Breast epithelium (tissue), 4 donors: Measurements from ENCODE around the gene PRKCI. TPM values are rescaled to one million over a fixed set of nuclear protein-coding genes. Genes with fewer than 3 reads are reported as not detected.
"Not testable (repeated sequence)": the region's sequence is repeated elsewhere in the genome, so short reads cannot be mapped to it uniquely, and the experiment has no call there.

ENCODE experiments used
- DNase-seq, 2 donors: peaks; one replicate each; pipeline ENCODE4 v3.0.0-alpha.2; 2019; ENCODE audit warnings: low spot score in 2 of 2
- H3K27ac ChIP-seq, 2 donors: fragments of 200-600 bp; sonication (generic) in 1 of 2; one replicate each; pipeline ENCODE4 v1.5.1; 2016 to 2019; ENCODE audit warnings: mild to moderate bottlenecking in 1 of 2
- H3K27me3 ChIP-seq, 2 donors: fragments of 200-600 bp; sonication (generic) in 1 of 2; one replicate each; pipeline versions ENCODE4 v1.5.1 to v1.6.0; 2017 to 2019; ENCODE audit warnings: control low read depth in 1 of 2, mild to moderate bottlenecking in 1 of 2
- H3K36me3 ChIP-seq: fragments of 200-600 bp; one replicate; pipeline ENCODE4 v1.5.1; 2019
- H3K4me1 ChIP-seq, 2 donors: fragments of 200-600 bp; sonication (generic); one replicate each; pipeline ENCODE4 v1.5.1; 2016 to 2019; ENCODE audit warnings: control low read depth in 1 of 2
- H3K4me3 ChIP-seq, 3 donors: fragments of 200-600 bp; sonication (generic); 1 replicate in 2 of 3; 2 replicates in 1 of 3; pipeline ENCODE4 v1.5.1; 2016 to 2019; ENCODE audit warnings: mild to moderate bottlenecking in 3 of 3, moderate library complexity in 2 of 3
- H3K9me3 ChIP-seq, 2 donors: fragments of 200-600 bp; sonication (generic) in 1 of 2; one replicate each; pipeline ENCODE4 v1.5.1; 2016 to 2019; ENCODE audit warnings: control low read depth in 1 of 2
- CTCF ChIP-seq, 3 donors: fragments of 450-650 bp; IDR thresholded peaks; one replicate each; pipeline ENCODE4 v1.5.1; 2016 to 2017; ENCODE audit warnings: antibody characterized with exemption in 3 of 3, mild to moderate bottlenecking in 3 of 3, moderate library complexity in 3 of 3
- POLR2A ChIP-seq: fragments of 450-650 bp; IDR thresholded peaks from one replicate; pipeline ENCODE4 v1.6.1; 2016; ENCODE audit warnings: antibody characterized with exemption, mild to moderate bottlenecking, moderate library complexity
- POLR2AphosphoS5 ChIP-seq, 3 donors: sonication (generic); formaldehyde crosslinking; IDR thresholded peaks; one replicate each; pipeline ENCODE4 v1.6.1; 2017; ENCODE audit warnings: antibody characterized with exemption in 3 of 3
- intact Hi-C: fragments of 100-400 bp; cut with DNase I; formaldehyde crosslinking; loops from one replicate; pipeline ENCODE4 v1.15.1; 2023; ENCODE audit warnings: low total_unique reads
- total RNA-seq, 3 donors: library from RNA; depleted of rRNA; stranded (reverse); fragments of >200 nt; gene quantifications; one replicate each; pipeline ENCODE4 v1.1.0, GENCODE V29; 2016

Gene PRKCI
- total RNA-seq, 3 donors from 2014 or later, result 19.4 to 68.3 (median 61.9) TPM

DNA sequence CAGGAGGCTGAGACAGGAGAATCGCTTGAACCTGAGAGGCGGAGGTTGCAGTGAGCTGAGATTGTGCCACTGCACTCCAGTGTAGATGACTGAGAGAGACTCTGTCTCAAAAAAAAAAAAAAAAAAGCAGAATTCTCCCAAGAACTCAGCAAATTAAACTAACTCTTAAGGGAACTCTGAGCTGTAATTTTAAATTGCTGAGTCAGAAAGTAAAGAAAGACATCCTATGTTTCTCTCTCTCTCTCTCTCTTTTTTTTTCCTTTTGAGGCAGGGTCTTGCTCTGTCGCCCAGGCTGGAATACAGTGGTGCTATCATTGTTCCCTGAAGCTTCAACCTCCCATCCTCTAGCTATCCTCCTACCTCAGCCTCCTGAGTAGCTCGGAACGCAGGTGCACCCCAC, 20.7 kb upstream of the PRKCI start:
- DNase-seq, result no peak
- Histone ChIP-seq H3K9me3 (no peaks in the 10 kb centered on the region), H3K4me1 (no peaks in the 10 kb centered on the region), H3K4me3 (no peak overlapping the region), H3K27ac (no peak overlapping the region), H3K27me3 (no peaks in the 10 kb centered on the region), H3K36me3 (no peaks in the 10 kb centered on the region)
- TF ChIP-seq POLR2AphosphoS5 (IDR thresholded peaks at IDR 0.05) (no peak), CTCF (IDR thresholded peaks at IDR 0.05) (no peak), POLR2A (no peak)
- intact Hi-C loops, result no loop called here

DNA sequence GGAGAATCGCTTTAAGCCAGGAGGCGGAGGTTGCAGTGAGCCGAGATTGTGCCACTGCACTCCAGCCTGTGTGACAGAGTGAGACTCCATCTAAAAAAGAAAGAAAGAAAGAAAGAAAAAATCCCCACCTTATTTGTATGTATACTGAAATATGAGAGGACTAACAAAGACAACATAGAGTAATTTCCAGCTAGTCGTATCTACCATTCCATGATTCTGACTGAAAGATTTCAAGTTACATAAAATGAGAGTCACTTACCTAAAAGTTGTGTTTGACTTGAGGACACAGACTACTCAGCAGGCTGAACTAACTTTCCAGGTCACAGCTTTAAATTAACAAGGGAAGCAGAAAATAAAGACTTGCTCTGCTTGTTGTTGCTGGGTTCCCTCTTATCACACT, 18.8 kb upstream of the PRKCI start:
- no peaks in the 10 kb centered on the region for H3K36me3 ChIP-seq
- H3K4me3 ChIP-seq, result no peak overlapping the region
- H3K9me3 ChIP-seq, result no peaks in the 10 kb centered on the region
- TF ChIP-seq CTCF (IDR thresholded peaks at IDR 0.05) (no peak), POLR2AphosphoS5 (IDR thresholded peaks at IDR 0.05) (no peak), POLR2A (no peak)
- no peaks in the 10 kb centered on the region for H3K4me1 ChIP-seq
- DNase-seq, result no peak
- intact Hi-C loops, result no loop called here
- H3K27me3 ChIP-seq, result no peaks in the 10 kb centered on the region
- no peak overlapping the region for H3K27ac ChIP-seq

DNA sequence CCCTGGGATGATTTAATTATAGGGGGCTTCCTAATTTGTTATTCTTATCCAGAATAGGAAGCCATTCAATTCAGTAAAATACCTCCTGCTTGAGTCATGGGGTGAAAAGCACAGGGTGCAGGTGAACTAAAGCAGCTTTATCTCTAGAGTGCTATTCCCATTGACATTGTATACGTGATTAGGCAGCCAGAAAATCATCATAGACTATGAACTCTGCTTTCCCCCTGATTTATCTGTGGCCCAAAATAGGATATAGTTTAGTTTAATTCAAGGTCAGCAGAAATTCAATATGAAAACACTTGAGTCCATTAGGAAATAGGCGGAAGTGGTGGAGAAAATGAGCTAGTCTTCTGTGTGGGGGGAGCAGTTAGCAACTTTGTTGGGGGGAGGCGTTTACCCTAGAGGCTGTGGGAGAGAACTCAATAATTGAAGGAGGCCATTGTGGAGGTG, 18.2 kb upstream of the PRKCI start:
- no peak for DNase-seq
- H3K27ac ChIP-seq, result no peak overlapping the region
- H3K4me3 ChIP-seq, result no peak overlapping the region
- H3K9me3 ChIP-seq, result no peaks in the 10 kb centered on the region
- intact Hi-C loops, result no loop called here
- no peaks in the 10 kb centered on the region for H3K27me3 ChIP-seq
- no peaks in the 10 kb centered on the region for H3K36me3 ChIP-seq
- TF ChIP-seq POLR2AphosphoS5 (IDR thresholded peaks at IDR 0.05) (no peak), POLR2A (no peak), CTCF (IDR thresholded peaks at IDR 0.05) (no peak)
- no peaks in the 10 kb centered on the region for H3K4me1 ChIP-seq

- no peak for DNase-seq
- Histone ChIP-seq H3K27ac (no peak overlapping the region), H3K4me1 (no peaks in the 10 kb centered on the region), H3K27me3 (no peaks in the 10 kb centered on the region), H3K9me3 (no peaks in the 10 kb centered on the region), H3K4me3 (no peak overlapping the region), H3K36me3 (no peaks in the 10 kb centered on the region)
- no peak for TF ChIP-seq POLR2AphosphoS5 (IDR thresholded peaks at IDR 0.05)
- no peak for TF ChIP-seq CTCF (IDR thresholded peaks at IDR 0.05)
- TF ChIP-seq POLR2A, result no peak
- intact Hi-C loops, result no loop called here
These were observed 17.7 kb upstream of the PRKCI start for GRCh38 chr3:170204509-170204908.

GRCh38 chr3:170205302-170205701, 16.9 kb upstream of the PRKCI start:
- H3K27ac ChIP-seq, result no peak overlapping the region
- H3K27me3 ChIP-seq, result no peaks in the 10 kb centered on the region
- no peak for DNase-seq
- no peaks in the 10 kb centered on the region for H3K4me1 ChIP-seq
- H3K4me3 ChIP-seq, result no peak overlapping the region
- no peak for TF ChIP-seq POLR2A
- no peak for TF ChIP-seq CTCF (IDR thresholded peaks at IDR 0.05)
- TF ChIP-seq POLR2AphosphoS5 (IDR thresholded peaks at IDR 0.05), result no peak
- no peaks in the 10 kb centered on the region for H3K9me3 ChIP-seq
- H3K36me3 ChIP-seq, result no peaks in the 10 kb centered on the region
- intact Hi-C loops, result no loop called here

GRCh38 chr3:170206164-170206762, 16.0 kb upstream of the PRKCI start:
- H3K27me3 ChIP-seq, H3K27ac ChIP-seq, H3K4me3 ChIP-seq, H3K4me1 ChIP-seq, DNase-seq, intact Hi-C loops, H3K36me3 ChIP-seq, H3K9me3 ChIP-seq: not testable (repeated sequence)
